CD4-positive, alpha-beta T cell treated with Interleukin-21 for 1 hour (primary cell): ENCODE results near the gene RBL2.
"Not testable (repeated sequence)": the region's sequence is repeated elsewhere in the genome, so short reads cannot be mapped to it uniquely, and the experiment has no call there.

Experiments used
- DNase-seq: peaks from one replicate; pipeline ENCODE4 v3.0.0-alpha.2; 2020

RBL2 gene

GRCh38 chr16:53509906-53510703 is 75.8 kb downstream of the RBL2 start:
- DNase-seq, result peak; percentile 67

GRCh38 chr16:53510704-53511070 is 76.4 kb downstream of the RBL2 start:
- DNase-seq, result no peak

- no peak for DNase-seq
Observed at GRCh38 chr16:53511084-53511402, 76.8 kb downstream of the RBL2 start.

- no peak for DNase-seq
Observed at GRCh38 chr16:53511403-53512280, 77.4 kb downstream of the RBL2 start.

- not testable (repeated sequence) for DNase-seq
Observed at GRCh38 chr16:53512795-53513194, 78.5 kb downstream of the RBL2 start.

GRCh38 chr16:53515259-53515658 is 81.0 kb downstream of the RBL2 start:
- no peak for DNase-seq

GRCh38 chr16:53515811-53516210 is 81.5 kb downstream of the RBL2 start:
- no peak for DNase-seq

- DNase-seq, result no peak
Observed at GRCh38 chr16:53517851-53518250, 83.6 kb downstream of the RBL2 start.

- DNase-seq, result peak; percentile 87
Observed at GRCh38 chr16:53518550-53519416, 84.5 kb downstream of the RBL2 start.

GRCh38 chr16:53519417-53520091 is 85.3 kb downstream of the RBL2 start:
- DNase-seq, result peak; percentile 24

- DNase-seq, result no peak
Observed at GRCh38 chr16:53523126-53523804, 89.0 kb downstream of the RBL2 start.

- DNase-seq, result no peak
Observed at GRCh38 chr16:53523971-53524548, 89.8 kb downstream of the RBL2 start.

- DNase-seq, result no peak
Observed at GRCh38 chr16:53528797-53529196, 94.5 kb downstream of the RBL2 start.

- no peak for DNase-seq
Observed at GRCh38 chr16:53529513-53529912, 95.2 kb downstream of the RBL2 start.

GRCh38 chr16:53530046-53530445 is 95.8 kb downstream of the RBL2 start:
- no peak for DNase-seq

GRCh38 chr16:53530741-53531140 is 96.5 kb downstream of the RBL2 start:
- no peak for DNase-seq

- no peak for DNase-seq
Observed at GRCh38 chr16:53534206-53534605, 99.9 kb downstream of the RBL2 start.

GRCh38 chr16:53537626-53538025 is 103.4 kb downstream of the RBL2 start:
- DNase-seq, result peak; percentile 31

- not testable (repeated sequence) for DNase-seq
Observed at GRCh38 chr16:53539346-53539745, 105.1 kb downstream of the RBL2 start.

- not testable (repeated sequence) for DNase-seq
Observed at GRCh38 chr16:53539759-53540718, 105.8 kb downstream of the RBL2 start.
